H1 (cell line): ENCODE measurements around the gene MYO1A.

ENCODE experiments used
- CTCF ChIP-seq, 3 experiments: IDR thresholded peaks; 1 replicate in 2 of 3; 2 replicates in 1 of 3; pipeline versions ENCODE4 v1.5.1 to v1.6.1; 2011; ENCODE audit warnings: low read length in 3 of 3, mild to moderate bottlenecking in 3 of 3, inconsistent platforms in 2 of 3, low read depth in 1 of 3, moderate library complexity in 1 of 3; ENCODE audit not compliant: insufficient read depth in 1 of 3; ENCODE audit errors: control extremely low read depth in 1 of 3
- EZH2 ChIP-seq: fragments of 200-600 bp; sonication (generic); IDR thresholded peaks from 2 replicates; pipeline ENCODE4 v1.7.1; 2012; ENCODE audit warnings: low read depth, mild to moderate bottlenecking, moderate library complexity, low read length, inconsistent platforms; ENCODE audit not compliant: severe bottlenecking
- NRF1 ChIP-seq: IDR thresholded peaks from 2 replicates; pipeline ENCODE4 v1.6.1; 2011; ENCODE audit warnings: mild to moderate bottlenecking, low read depth, low read length, improper control_type of control experiment

- TF ChIP-seq CTCF (IDR thresholded peaks at IDR 0.05; ENCODE audit: control extremely low read depth in 1 of 3, insufficient read depth in 1 of 3, low read depth in 1 of 3, low read length in 3 of 3) (no peak), EZH2 (no peak), NRF1 (no peak)
These were observed 40.6 kb upstream of the MYO1A start for GRCh38 chr12:57090490-57090889.
